HG02623 (cell line): ENCODE results near the gene EFCAB13.
A peak's percentile ranks its signal among the peaks of the same experiment; 100 is the strongest.

Experiments used
- ATAC-seq: cut with Tn5 transposase; IDR thresholded peaks from one replicate; pipeline ENCODE4 v1.9.1; 2021; ENCODE audit warnings: moderate library complexity; ENCODE audit not compliant: unreplicated experiment

Gene EFCAB13

GRCh38 chr17:47323382-47324223 lies at the start of gene EFCAB13:
Gene EFCAB13 (plus strand): TSS chr17:47323955. CDS start chr17:47328354, 4,399 bp downstream.
- ATAC-seq, result peak; percentile 82

GRCh38 chr17:47274319-47275069 lies 49.3 kb upstream of the EFCAB13 start:
- no peak for ATAC-seq

GRCh38 chr17:47275245-47275984 lies 48.3 kb upstream of the EFCAB13 start:
- no peak for ATAC-seq

- ATAC-seq, result no peak
Observed at GRCh38 chr17:47276444-47276843, 47.3 kb upstream of the EFCAB13 start.

- no peak for ATAC-seq
Observed at GRCh38 chr17:47276868-47277267, 46.9 kb upstream of the EFCAB13 start.

GRCh38 chr17:47277921-47278320 lies 45.8 kb upstream of the EFCAB13 start:
- ATAC-seq, result no peak

- no peak for ATAC-seq
Observed at GRCh38 chr17:47278561-47278960, 45.2 kb upstream of the EFCAB13 start.

GRCh38 chr17:47279062-47279801 lies 44.5 kb upstream of the EFCAB13 start:
- no peak for ATAC-seq

- ATAC-seq, result no peak
Observed at GRCh38 chr17:47280072-47280811, 43.5 kb upstream of the EFCAB13 start.

GRCh38 chr17:47281216-47281615 lies 42.5 kb upstream of the EFCAB13 start:
- no peak for ATAC-seq

- ATAC-seq, result no peak
Observed at GRCh38 chr17:47285003-47285402, 38.8 kb upstream of the EFCAB13 start.

GRCh38 chr17:47286198-47286914 lies 37.4 kb upstream of the EFCAB13 start:
- peak; percentile 54 for ATAC-seq

GRCh38 chr17:47287068-47287467 lies 36.7 kb upstream of the EFCAB13 start:
- no peak for ATAC-seq

GRCh38 chr17:47287639-47288038 lies 36.1 kb upstream of the EFCAB13 start:
- ATAC-seq, result no peak

GRCh38 chr17:47288531-47289116 lies 35.1 kb upstream of the EFCAB13 start:
- ATAC-seq, result no peak

- no peak for ATAC-seq
Observed at GRCh38 chr17:47289302-47289701, 34.5 kb upstream of the EFCAB13 start.

- no peak for ATAC-seq
Observed at GRCh38 chr17:47290870-47291241, 32.9 kb upstream of the EFCAB13 start.

GRCh38 chr17:47291242-47291873 lies 32.4 kb upstream of the EFCAB13 start:
- no peak for ATAC-seq

GRCh38 chr17:47292206-47292605 lies 31.5 kb upstream of the EFCAB13 start:
- no peak for ATAC-seq
